WTC11 (cell line): ENCODE results near the gene HLA-DMA. TPM values are rescaled to one million over a fixed set of nuclear protein-coding genes. Genes with fewer than 3 reads are reported as not detected.

ENCODE experiments used
- ELF4 ChIP-seq: sonication (generic); formaldehyde crosslinking; IDR thresholded peaks from 2 replicates; pipeline ENCODE4 v1.8.1; 2022; ENCODE audit warnings: low read depth, mild to moderate bottlenecking, moderate library complexity, missing genetic modification reagents
- EMX1 ChIP-seq: fragments of 250-450 bp; sonication (Bioruptor Pico); IDR thresholded peaks from 2 replicates; pipeline ENCODE4 v1.8.0; 2021; ENCODE audit warnings: mild to moderate bottlenecking
- ETV6 ChIP-seq: sonication (generic); formaldehyde crosslinking; IDR thresholded peaks from 2 replicates; pipeline ENCODE4 v1.8.1; 2022; ENCODE audit warnings: mild to moderate bottlenecking, missing genetic modification reagents
- FOXK1 ChIP-seq: sonication (generic); formaldehyde crosslinking; IDR thresholded peaks from 2 replicates; pipeline ENCODE4 v1.8.0; 2022; ENCODE audit warnings: mild to moderate bottlenecking, moderate library complexity, missing genetic modification reagents
- HMGA2 ChIP-seq: fragments of 250-450 bp; sonication (Bioruptor Pico); IDR thresholded peaks from 2 replicates; pipeline ENCODE4 v1.4.0; 2021; ENCODE audit warnings: mild to moderate bottlenecking, moderate library complexity
- JAZF1 ChIP-seq: fragments of 250-450 bp; sonication (Bioruptor Pico); IDR thresholded peaks from 2 replicates; pipeline ENCODE4 v1.9.0; 2021; ENCODE audit warnings: moderate library complexity, mild to moderate bottlenecking, inconsistent platforms
- JUN ChIP-seq: sonication (generic); formaldehyde crosslinking; IDR thresholded peaks from 2 replicates; pipeline ENCODE4 v1.8.0; 2023; ENCODE audit warnings: mild to moderate bottlenecking, missing genetic modification reagents
- KAT7 ChIP-seq: sonication (generic); formaldehyde crosslinking; IDR thresholded peaks from 2 replicates; pipeline ENCODE4 v1.8.1; 2023; ENCODE audit warnings: missing genetic modification reagents, mild to moderate bottlenecking, borderline replicate concordance
- MYBL2 ChIP-seq: sonication (generic); formaldehyde crosslinking; IDR thresholded peaks from 2 replicates; pipeline ENCODE4 v1.8.1; 2023; ENCODE audit warnings: mild to moderate bottlenecking, moderate library complexity, missing genetic modification reagents
- NFYB ChIP-seq: sonication (generic); formaldehyde crosslinking; conservative IDR thresholded peaks from 2 replicates; pipeline ENCODE4 v1.8.0; 2022; ENCODE audit warnings: low read depth, missing genetic modification reagents
- SP1 ChIP-seq: sonication (generic); formaldehyde crosslinking; conservative IDR thresholded peaks from 2 replicates; pipeline ENCODE4 v1.8.1; 2022; ENCODE audit warnings: missing genetic modification reagents
- TEAD1 ChIP-seq: sonication (generic); formaldehyde crosslinking; IDR thresholded peaks from 2 replicates; pipeline ENCODE4 v1.8.0; 2022; ENCODE audit warnings: mild to moderate bottlenecking, missing genetic modification reagents
- TP53 ChIP-seq: sonication (generic); formaldehyde crosslinking; IDR thresholded peaks from 2 replicates; pipeline ENCODE4 v1.8.1; 2023; ENCODE audit warnings: mild to moderate bottlenecking, missing genetic modification reagents
- ZNF138 ChIP-seq: sonication (generic); formaldehyde crosslinking; conservative IDR thresholded peaks from 2 replicates; pipeline ENCODE4 v1.8.1; 2022; ENCODE audit warnings: mild to moderate bottlenecking, moderate library complexity, missing genetic modification reagents
- ZNF219 ChIP-seq: sonication (generic); formaldehyde crosslinking; IDR thresholded peaks from 2 replicates; pipeline ENCODE4 v1.8.0; 2023; ENCODE audit warnings: missing genetic modification reagents, mild to moderate bottlenecking, borderline replicate concordance
- ZNF416 ChIP-seq: fragments of 250-450 bp; sonication (Bioruptor Pico); IDR thresholded peaks from 2 replicates; pipeline ENCODE4 v1.9.0; 2021; ENCODE audit warnings: mild to moderate bottlenecking, inconsistent platforms
- ZNF423 ChIP-seq: fragments of 250-450 bp; sonication (Bioruptor Pico); IDR thresholded peaks from 2 replicates; pipeline ENCODE4 v2.1.2; 2022; ENCODE audit warnings: mild to moderate bottlenecking, moderate library complexity
- ZNF671 ChIP-seq: fragments of 250-450 bp; sonication (Bioruptor Pico); IDR thresholded peaks from 2 replicates; pipeline ENCODE4 v1.8.0; 2021; ENCODE audit warnings: mild to moderate bottlenecking
- total RNA-seq: library from RNA; stranded (reverse); gene quantifications from 3 replicates; pipeline ENCODE4 v1.2.3, GENCODE V29; 2021
- TF ChIP-seq, protein P1 (sequence below): sonication (generic); formaldehyde crosslinking; IDR thresholded peaks from 2 replicates; pipeline ENCODE4 v1.8.0; 2023; ENCODE audit warnings: missing genetic modification reagents, mild to moderate bottlenecking, borderline replicate concordance
- TF ChIP-seq, protein P2 (sequence below): sonication (generic); formaldehyde crosslinking; conservative IDR thresholded peaks from 2 replicates; pipeline ENCODE4 v1.8.1; 2022; ENCODE audit warnings: mild to moderate bottlenecking, missing genetic modification reagents
- TF ChIP-seq, protein P3 (sequence below): fragments of 250-450 bp; sonication (Bioruptor Pico); IDR thresholded peaks from 2 replicates; pipeline ENCODE4 v1.9.0; 2021; ENCODE audit warnings: mild to moderate bottlenecking
- TF ChIP-seq, protein P4 (sequence below): sonication (generic); formaldehyde crosslinking; IDR thresholded peaks from 2 replicates; pipeline ENCODE4 v1.8.1; 2023; ENCODE audit warnings: mild to moderate bottlenecking, moderate library complexity, missing genetic modification reagents
- TF ChIP-seq, protein P5 (sequence below): sonication (generic); formaldehyde crosslinking; IDR thresholded peaks from 2 replicates; pipeline ENCODE4 v1.8.0; 2022; ENCODE audit warnings: mild to moderate bottlenecking, missing genetic modification reagents
- TF ChIP-seq, protein P6 (sequence below): sonication (generic); formaldehyde crosslinking; IDR thresholded peaks from 2 replicates; pipeline ENCODE4 v1.8.0; 2022; ENCODE audit warnings: mild to moderate bottlenecking, missing genetic modification reagents
- TF ChIP-seq, protein P7 (sequence below): sonication (generic); formaldehyde crosslinking; IDR thresholded peaks from 2 replicates; pipeline ENCODE4 v1.8.1; 2023; ENCODE audit warnings: mild to moderate bottlenecking, missing genetic modification reagents

HLA-DMA gene
- total RNA-seq, 1 experiment from 2014 or later: 6.6 TPM

DNA sequence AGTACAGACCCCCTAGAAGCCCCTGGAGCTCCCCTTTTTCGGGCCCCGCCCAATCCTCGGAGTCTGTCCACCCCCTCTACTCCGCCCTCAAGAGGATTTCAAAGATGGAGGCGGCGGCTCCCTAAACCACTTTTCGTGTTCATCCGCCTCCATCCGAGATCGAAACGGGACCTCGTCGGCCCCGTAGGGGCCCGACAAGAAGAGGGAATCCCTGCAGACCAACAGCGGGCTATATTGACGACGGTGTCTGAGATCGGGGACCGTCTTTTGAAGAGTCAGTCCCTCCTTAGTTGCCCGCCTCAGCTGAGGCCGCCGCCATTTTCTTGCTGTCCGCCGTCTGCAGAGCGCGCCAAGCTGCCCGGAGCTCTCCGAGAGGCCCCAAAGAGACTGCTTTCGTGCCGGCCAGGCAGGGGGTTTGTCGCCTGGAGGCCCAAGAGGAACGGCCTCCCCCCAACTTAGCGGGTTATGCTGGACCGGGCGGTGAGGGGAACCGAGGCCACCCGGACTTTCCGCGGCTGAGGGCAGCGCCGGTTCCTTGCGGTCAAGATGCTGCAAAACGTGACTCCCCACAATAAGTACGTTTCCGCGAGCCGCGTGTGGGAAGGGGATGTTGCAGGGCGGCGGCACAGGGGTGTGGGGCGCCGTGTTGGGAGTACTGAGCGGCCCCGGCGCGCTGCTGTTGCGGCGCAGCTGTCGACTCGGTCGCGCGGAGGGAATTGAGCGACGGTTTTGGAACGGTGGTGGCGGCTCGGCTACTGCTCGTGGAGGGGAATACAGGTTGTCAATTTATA lies 19.7 kb upstream of the HLA-DMA start (continued):
- TF ChIP-seq, protein P1, sequence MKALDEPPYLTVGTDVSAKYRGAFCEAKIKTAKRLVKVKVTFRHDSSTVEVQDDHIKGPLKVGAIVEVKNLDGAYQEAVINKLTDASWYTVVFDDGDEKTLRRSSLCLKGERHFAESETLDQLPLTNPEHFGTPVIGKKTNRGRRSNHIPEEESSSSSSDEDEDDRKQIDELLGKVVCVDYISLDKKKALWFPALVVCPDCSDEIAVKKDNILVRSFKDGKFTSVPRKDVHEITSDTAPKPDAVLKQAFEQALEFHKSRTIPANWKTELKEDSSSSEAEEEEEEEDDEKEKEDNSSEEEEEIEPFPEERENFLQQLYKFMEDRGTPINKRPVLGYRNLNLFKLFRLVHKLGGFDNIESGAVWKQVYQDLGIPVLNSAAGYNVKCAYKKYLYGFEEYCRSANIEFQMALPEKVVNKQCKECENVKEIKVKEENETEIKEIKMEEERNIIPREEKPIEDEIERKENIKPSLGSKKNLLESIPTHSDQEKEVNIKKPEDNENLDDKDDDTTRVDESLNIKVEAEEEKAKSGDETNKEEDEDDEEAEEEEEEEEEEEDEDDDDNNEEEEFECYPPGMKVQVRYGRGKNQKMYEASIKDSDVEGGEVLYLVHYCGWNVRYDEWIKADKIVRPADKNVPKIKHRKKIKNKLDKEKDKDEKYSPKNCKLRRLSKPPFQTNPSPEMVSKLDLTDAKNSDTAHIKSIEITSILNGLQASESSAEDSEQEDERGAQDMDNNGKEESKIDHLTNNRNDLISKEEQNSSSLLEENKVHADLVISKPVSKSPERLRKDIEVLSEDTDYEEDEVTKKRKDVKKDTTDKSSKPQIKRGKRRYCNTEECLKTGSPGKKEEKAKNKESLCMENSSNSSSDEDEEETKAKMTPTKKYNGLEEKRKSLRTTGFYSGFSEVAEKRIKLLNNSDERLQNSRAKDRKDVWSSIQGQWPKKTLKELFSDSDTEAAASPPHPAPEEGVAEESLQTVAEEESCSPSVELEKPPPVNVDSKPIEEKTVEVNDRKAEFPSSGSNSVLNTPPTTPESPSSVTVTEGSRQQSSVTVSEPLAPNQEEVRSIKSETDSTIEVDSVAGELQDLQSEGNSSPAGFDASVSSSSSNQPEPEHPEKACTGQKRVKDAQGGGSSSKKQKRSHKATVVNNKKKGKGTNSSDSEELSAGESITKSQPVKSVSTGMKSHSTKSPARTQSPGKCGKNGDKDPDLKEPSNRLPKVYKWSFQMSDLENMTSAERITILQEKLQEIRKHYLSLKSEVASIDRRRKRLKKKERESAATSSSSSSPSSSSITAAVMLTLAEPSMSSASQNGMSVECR: peak; percentile 81
- TF ChIP-seq, protein P2, sequence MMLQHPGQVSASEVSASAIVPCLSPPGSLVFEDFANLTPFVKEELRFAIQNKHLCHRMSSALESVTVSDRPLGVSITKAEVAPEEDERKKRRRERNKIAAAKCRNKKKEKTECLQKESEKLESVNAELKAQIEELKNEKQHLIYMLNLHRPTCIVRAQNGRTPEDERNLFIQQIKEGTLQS (CRISPR knock-in tag): no peak
- TF ChIP-seq, protein P3, sequence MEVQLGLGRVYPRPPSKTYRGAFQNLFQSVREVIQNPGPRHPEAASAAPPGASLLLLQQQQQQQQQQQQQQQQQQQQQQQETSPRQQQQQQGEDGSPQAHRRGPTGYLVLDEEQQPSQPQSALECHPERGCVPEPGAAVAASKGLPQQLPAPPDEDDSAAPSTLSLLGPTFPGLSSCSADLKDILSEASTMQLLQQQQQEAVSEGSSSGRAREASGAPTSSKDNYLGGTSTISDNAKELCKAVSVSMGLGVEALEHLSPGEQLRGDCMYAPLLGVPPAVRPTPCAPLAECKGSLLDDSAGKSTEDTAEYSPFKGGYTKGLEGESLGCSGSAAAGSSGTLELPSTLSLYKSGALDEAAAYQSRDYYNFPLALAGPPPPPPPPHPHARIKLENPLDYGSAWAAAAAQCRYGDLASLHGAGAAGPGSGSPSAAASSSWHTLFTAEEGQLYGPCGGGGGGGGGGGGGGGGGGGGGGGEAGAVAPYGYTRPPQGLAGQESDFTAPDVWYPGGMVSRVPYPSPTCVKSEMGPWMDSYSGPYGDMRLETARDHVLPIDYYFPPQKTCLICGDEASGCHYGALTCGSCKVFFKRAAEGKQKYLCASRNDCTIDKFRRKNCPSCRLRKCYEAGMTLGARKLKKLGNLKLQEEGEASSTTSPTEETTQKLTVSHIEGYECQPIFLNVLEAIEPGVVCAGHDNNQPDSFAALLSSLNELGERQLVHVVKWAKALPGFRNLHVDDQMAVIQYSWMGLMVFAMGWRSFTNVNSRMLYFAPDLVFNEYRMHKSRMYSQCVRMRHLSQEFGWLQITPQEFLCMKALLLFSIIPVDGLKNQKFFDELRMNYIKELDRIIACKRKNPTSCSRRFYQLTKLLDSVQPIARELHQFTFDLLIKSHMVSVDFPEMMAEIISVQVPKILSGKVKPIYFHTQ (CRISPR knock-in tag): no peak
- TF ChIP-seq EMX1 (CRISPR knock-in tag) (no peak), ZNF671 (CRISPR knock-in tag) (no peak), ZNF138 (CRISPR knock-in tag) (no peak), TEAD1 (CRISPR knock-in tag) (no peak), JAZF1 (no peak), FOXK1 (CRISPR knock-in tag) (peak; percentile 52; the same call in 1 of the 2 replicates), ETV6 (CRISPR knock-in tag) (peak; percentile 83), SP1 (CRISPR knock-in tag) (peak; percentile 6; the same call in 1 of the 2 replicates), ELF4 (CRISPR knock-in tag) (0 out of 2 replicates have a peak, but pooled peaks have one; percentile 40), JUN (CRISPR knock-in tag) (peak; percentile 71; the same call in 1 of the 2 replicates), ZNF416 (CRISPR knock-in tag) (no peak), TP53 (CRISPR knock-in tag) (peak; percentile 57; the same call in 1 of the 2 replicates), ZNF219 (peak; percentile 47; the same call in 1 of the 2 replicates), HMGA2 (no peak), ZNF423 (no peak), NFYB (CRISPR knock-in tag) (peak; percentile 9; the same call in 1 of the 2 replicates), KAT7 (peak; percentile 73; the same call in 1 of the 2 replicates), MYBL2 (CRISPR knock-in tag) (peak; percentile 17; the same call in 1 of the 2 replicates)
- TF ChIP-seq, protein P4, sequence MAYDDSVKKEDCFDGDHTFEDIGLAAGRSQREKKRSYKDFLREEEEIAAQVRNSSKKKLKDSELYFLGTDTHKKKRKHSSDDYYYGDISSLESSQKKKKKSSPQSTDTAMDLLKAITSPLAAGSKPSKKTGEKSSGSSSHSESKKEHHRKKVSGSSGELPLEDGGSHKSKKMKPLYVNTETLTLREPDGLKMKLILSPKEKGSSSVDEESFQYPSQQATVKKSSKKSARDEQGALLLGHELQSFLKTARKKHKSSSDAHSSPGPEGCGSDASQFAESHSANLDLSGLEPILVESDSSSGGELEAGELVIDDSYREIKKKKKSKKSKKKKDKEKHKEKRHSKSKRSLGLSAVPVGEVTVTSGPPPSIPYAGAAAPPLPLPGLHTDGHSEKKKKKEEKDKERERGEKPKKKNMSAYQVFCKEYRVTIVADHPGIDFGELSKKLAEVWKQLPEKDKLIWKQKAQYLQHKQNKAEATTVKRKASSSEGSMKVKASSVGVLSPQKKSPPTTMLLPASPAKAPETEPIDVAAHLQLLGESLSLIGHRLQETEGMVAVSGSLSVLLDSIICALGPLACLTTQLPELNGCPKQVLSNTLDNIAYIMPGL (CRISPR knock-in tag): peak; percentile 72; the same call in 1 of the 2 replicates
- TF ChIP-seq, protein P5, sequence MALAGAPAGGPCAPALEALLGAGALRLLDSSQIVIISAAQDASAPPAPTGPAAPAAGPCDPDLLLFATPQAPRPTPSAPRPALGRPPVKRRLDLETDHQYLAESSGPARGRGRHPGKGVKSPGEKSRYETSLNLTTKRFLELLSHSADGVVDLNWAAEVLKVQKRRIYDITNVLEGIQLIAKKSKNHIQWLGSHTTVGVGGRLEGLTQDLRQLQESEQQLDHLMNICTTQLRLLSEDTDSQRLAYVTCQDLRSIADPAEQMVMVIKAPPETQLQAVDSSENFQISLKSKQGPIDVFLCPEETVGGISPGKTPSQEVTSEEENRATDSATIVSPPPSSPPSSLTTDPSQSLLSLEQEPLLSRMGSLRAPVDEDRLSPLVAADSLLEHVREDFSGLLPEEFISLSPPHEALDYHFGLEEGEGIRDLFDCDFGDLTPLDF: peak; percentile 52; the same call in 1 of the 2 replicates
- TF ChIP-seq, protein P6, sequence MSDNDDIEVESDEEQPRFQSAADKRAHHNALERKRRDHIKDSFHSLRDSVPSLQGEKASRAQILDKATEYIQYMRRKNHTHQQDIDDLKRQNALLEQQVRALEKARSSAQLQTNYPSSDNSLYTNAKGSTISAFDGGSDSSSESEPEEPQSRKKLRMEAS (CRISPR knock-in tag): peak; percentile 19; the same call in 1 of the 2 replicates
- TF ChIP-seq, protein P7, sequence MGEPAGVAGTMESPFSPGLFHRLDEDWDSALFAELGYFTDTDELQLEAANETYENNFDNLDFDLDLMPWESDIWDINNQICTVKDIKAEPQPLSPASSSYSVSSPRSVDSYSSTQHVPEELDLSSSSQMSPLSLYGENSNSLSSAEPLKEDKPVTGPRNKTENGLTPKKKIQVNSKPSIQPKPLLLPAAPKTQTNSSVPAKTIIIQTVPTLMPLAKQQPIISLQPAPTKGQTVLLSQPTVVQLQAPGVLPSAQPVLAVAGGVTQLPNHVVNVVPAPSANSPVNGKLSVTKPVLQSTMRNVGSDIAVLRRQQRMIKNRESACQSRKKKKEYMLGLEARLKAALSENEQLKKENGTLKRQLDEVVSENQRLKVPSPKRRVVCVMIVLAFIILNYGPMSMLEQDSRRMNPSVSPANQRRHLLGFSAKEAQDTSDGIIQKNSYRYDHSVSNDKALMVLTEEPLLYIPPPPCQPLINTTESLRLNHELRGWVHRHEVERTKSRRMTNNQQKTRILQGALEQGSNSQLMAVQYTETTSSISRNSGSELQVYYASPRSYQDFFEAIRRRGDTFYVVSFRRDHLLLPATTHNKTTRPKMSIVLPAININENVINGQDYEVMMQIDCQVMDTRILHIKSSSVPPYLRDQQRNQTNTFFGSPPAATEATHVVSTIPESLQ: no peak
